ENCODE measurements around the gene UNC5A.

Gene UNC5A

DNA sequence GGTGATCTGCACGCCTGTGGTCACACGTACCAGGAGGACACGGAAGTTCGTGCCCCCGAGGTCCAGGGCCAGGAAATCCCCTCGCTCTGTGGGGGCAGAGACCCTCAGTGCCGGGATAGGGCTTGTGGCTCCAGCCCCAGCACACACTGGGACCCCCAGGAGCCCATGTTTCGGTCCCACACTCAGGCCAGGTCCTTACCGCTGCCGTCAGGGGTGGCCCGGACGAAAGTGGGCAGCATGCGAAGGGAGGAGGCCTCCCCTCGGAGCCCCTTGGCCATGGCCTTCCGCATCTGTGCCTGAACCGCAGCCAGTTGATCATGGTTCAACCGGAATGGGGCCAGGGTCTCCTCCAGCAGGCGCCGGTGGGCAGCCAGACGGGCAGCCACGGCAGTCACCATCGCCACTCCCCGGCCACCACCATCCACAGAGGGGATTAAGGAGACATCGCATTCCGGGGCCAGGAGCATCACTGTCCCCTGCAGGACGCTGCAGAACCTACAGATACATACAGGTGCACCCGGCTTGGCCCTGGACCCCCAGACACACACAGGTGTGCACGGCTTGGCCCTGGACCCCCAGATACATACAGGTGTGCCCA lies 77.0 kb downstream of the UNC5A start:
- Histone ChIP-seq H3K4me3 (ENCODE audit: low read length in 2 of 2) (no peak overlapping the region), H4K91ac (ENCODE audit: low read depth, low read length, poor library complexity) (no peak overlapping the region), H3K9ac (ENCODE audit: low read depth, low read length, poor library complexity) (no peak overlapping the region), H2AK5ac (ENCODE audit: low read depth, low read length) (peak overlapping the region; percentile 76), H2BK12ac (ENCODE audit: low read length) (no peak overlapping the region), H3K79me1 (ENCODE audit: low read depth, low read length) (no peaks in the 10 kb centered on the region), H3K23ac (ENCODE audit: low read depth, low read length, poor library complexity) (peak overlapping the region; percentile 2), H3K27ac (replicated peaks; ENCODE audit: low read length) (no peak overlapping the region), H2BK120ac (ENCODE audit: low read depth, low read length) (no peak overlapping the region), H2BK5ac (ENCODE audit: low read length) (no peak overlapping the region), H3K4me2 (ENCODE audit: insufficient read depth, low read length, poor library complexity, severe bottlenecking) (no peak overlapping the region), H3K36me3 (replicated peaks in 1 of 2; ENCODE audit: control insufficient read depth in 2 of 2, insufficient read depth in 2 of 2, low read length in 2 of 2) (no peaks in the 10 kb centered on the region), H2BK15ac (ENCODE audit: low read length) (peak overlapping the region; percentile 53), H3K9me3 (replicated peaks in 1 of 2; ENCODE audit: control insufficient read depth in 2 of 2, insufficient read depth in 1 of 2, low read depth in 1 of 2, low read length in 2 of 2) (peaks cover 0 to 2% of the 10 kb centered on the region in 2 donors), H3K4ac (ENCODE audit: low read length) (no peak overlapping the region), H4K8ac (ENCODE audit: low read depth, low read length) (no peak overlapping the region), H2AFZ (ENCODE audit: low read length) (no peak overlapping the region), H3K4me1 (ENCODE audit: control insufficient read depth in 2 of 2, insufficient read depth in 1 of 2, low read depth in 1 of 2, low read length in 2 of 2) (peaks cover 0 to 28% of the 10 kb centered on the region in 2 donors), H3K27me3 (ENCODE audit: control insufficient read depth in 3 of 3, insufficient read depth in 3 of 3, low read depth in 1 of 3, low read length in 3 of 3) (peaks cover 0 to 26% (median 0%) of the 10 kb centered on the region in 3 experiments), H3K18ac (ENCODE audit: low read length) (peak overlapping the region; percentile 69), H3K14ac (ENCODE audit: low read length) (no peak overlapping the region)
- DNase-seq (ENCODE audit: low spot score) = no peak
- WGBS, 2 donors (ENCODE audit: extremely low coverage in 2 of 2, insufficient read length in 2 of 2, insufficient replicate concordance in 1 of 2) = no CpG with 5 or more reads among the region's 28 CpGs

DNA sequence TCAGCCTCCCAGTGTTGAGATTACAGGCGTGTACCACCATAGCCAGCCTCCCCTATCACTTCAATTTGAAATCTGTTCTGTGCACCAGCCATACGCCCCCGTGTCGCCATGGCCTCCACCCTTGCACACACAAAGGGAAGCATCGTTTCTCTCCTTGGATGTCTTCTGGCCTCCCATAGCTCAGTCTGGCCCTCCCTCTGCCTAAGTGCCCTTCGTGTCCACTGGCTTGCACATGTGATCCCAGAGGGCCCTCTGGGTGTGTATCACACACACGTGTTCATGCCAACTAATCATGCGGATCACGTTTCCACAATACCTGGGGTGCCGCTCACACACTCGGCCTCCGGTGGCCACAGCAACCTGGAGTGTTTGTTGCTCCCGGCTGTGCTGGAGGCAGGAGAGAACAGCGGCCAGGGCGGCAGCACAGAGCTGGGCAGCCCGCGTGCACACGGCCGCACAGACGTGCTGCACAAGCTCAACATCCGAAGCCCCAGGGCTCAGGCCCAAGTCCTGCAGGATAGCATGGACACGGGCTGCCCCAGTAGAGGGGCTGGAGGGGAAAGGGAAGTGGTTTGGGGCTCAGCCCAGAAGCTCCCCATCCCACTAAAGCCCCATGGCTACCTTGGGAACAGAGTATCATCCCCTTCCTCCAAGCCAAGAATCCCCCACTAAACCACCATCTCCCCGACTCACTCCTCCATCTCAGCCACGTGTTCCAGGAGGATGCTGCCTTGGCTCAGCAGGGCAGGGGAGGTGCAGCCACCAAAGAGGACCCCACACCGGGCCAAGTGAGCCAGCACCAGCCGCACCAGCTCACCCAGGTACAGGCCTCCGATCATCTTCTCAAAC lies 77.9 kb downstream of the UNC5A start:
- Histone ChIP-seq H4K91ac (ENCODE audit: low read depth, low read length, poor library complexity) (peak overlapping the region; percentile 90), H2BK120ac (ENCODE audit: low read depth, low read length) (no peak overlapping the region), H2AK5ac (ENCODE audit: low read depth, low read length) (peak overlapping the region; percentile 20), H3K79me1 (ENCODE audit: low read depth, low read length) (no peaks in the 10 kb centered on the region), H3K27ac (replicated peaks; ENCODE audit: low read length) (no peak overlapping the region), H3K36me3 (replicated peaks in 1 of 2; ENCODE audit: control insufficient read depth in 2 of 2, insufficient read depth in 2 of 2, low read length in 2 of 2) (no peaks in the 10 kb centered on the region), H3K18ac (ENCODE audit: low read length) (peak overlapping the region; percentile 68), H3K14ac (ENCODE audit: low read length) (peak overlapping the region; percentile 67), H3K4ac (ENCODE audit: low read length) (no peak overlapping the region), H3K4me1 (ENCODE audit: control insufficient read depth in 2 of 2, insufficient read depth in 1 of 2, low read depth in 1 of 2, low read length in 2 of 2) (peaks cover 0 to 20% of the 10 kb centered on the region in 2 donors), H2BK5ac (ENCODE audit: low read length) (peak overlapping the region; percentile 20), H4K8ac (ENCODE audit: low read depth, low read length) (no peak overlapping the region), H2AFZ (ENCODE audit: low read length) (no peak overlapping the region), H3K4me2 (ENCODE audit: insufficient read depth, low read length, poor library complexity, severe bottlenecking) (no peak overlapping the region), H2BK15ac (ENCODE audit: low read length) (peak overlapping the region; percentile 14), H3K23ac (ENCODE audit: low read depth, low read length, poor library complexity) (peak overlapping the region; percentile 75), H3K9ac (ENCODE audit: low read depth, low read length, poor library complexity) (no peak overlapping the region), H3K4me3 (ENCODE audit: low read length in 2 of 2) (no peak overlapping the region), H3K9me3 (replicated peaks in 1 of 2; ENCODE audit: control insufficient read depth in 2 of 2, insufficient read depth in 1 of 2, low read depth in 1 of 2, low read length in 2 of 2) (peaks cover 0 to 2% of the 10 kb centered on the region in 2 donors), H2BK12ac (ENCODE audit: low read length) (no peak overlapping the region), H3K27me3 (ENCODE audit: control insufficient read depth in 3 of 3, insufficient read depth in 3 of 3, low read depth in 1 of 3, low read length in 3 of 3) (peaks cover 0 to 32% (median 0%) of the 10 kb centered on the region in 3 experiments)
- DNase-seq (ENCODE audit: low spot score) = no peak
- WGBS, 2 donors (ENCODE audit: extremely low coverage in 2 of 2, insufficient read length in 2 of 2, insufficient replicate concordance in 1 of 2) = no CpG with 5 or more reads among the region's 27 CpGs

DNA sequence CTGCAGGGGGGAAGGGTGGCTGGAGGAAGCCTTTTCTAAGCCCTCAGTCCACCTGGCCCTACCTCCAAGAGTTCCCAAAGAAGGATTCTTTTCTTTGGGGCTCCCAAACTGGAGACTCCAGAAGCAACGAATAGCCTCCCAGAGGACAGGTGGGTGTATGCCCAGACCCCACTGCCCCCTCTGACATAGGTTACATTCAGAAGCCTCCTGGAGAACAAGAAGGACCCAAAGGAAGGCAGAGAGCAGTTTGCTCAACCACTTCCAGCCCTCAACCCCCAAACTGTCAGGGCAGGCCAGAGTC lies 78.5 kb downstream of the UNC5A start:
- Histone ChIP-seq H2AFZ (ENCODE audit: low read length) (no peak overlapping the region), H3K14ac (ENCODE audit: low read length) (peak overlapping the region; percentile 6), H4K91ac (ENCODE audit: low read depth, low read length, poor library complexity) (no peak overlapping the region), H2AK5ac (ENCODE audit: low read depth, low read length) (peak overlapping the region; percentile 20), H3K4me3 (ENCODE audit: low read length in 2 of 2) (no peak overlapping the region), H3K9ac (ENCODE audit: low read depth, low read length, poor library complexity) (no peak overlapping the region), H4K8ac (ENCODE audit: low read depth, low read length) (no peak overlapping the region), H3K4me2 (ENCODE audit: insufficient read depth, low read length, poor library complexity, severe bottlenecking) (no peak overlapping the region), H3K79me1 (ENCODE audit: low read depth, low read length) (no peaks in the 10 kb centered on the region), H2BK120ac (ENCODE audit: low read depth, low read length) (no peak overlapping the region), H2BK12ac (ENCODE audit: low read length) (no peak overlapping the region), H3K4ac (ENCODE audit: low read length) (no peak overlapping the region), H2BK15ac (ENCODE audit: low read length) (peak overlapping the region; percentile 14), H3K27me3 (ENCODE audit: control insufficient read depth in 3 of 3, insufficient read depth in 3 of 3, low read depth in 1 of 3, low read length in 3 of 3) (peaks cover 0 to 32% (median 0%) of the 10 kb centered on the region in 3 experiments), H3K27ac (replicated peaks; ENCODE audit: low read length) (no peak overlapping the region), H2BK5ac (ENCODE audit: low read length) (no peak overlapping the region), H3K23ac (ENCODE audit: low read depth, low read length, poor library complexity) (no peak overlapping the region), H3K36me3 (replicated peaks in 1 of 2; ENCODE audit: control insufficient read depth in 2 of 2, insufficient read depth in 2 of 2, low read length in 2 of 2) (no peaks in the 10 kb centered on the region), H3K4me1 (ENCODE audit: control insufficient read depth in 2 of 2, insufficient read depth in 1 of 2, low read depth in 1 of 2, low read length in 2 of 2) (peaks cover 0 to 14% of the 10 kb centered on the region in 2 donors), H3K9me3 (replicated peaks in 1 of 2; ENCODE audit: control insufficient read depth in 2 of 2, insufficient read depth in 1 of 2, low read depth in 1 of 2, low read length in 2 of 2) (peaks cover 0 to 2% of the 10 kb centered on the region in 2 donors), H3K18ac (ENCODE audit: low read length) (no peak overlapping the region)
- WGBS, 2 donors (ENCODE audit: extremely low coverage in 2 of 2, insufficient read length in 2 of 2, insufficient replicate concordance in 1 of 2) = no CpG with 5 or more reads among the region's 1 CpG
- no peak for DNase-seq (ENCODE audit: low spot score)
